Chondrocyte (in vitro differentiated cells): ENCODE measurements around the gene FETUB. TPM values are rescaled to one million over a fixed set of nuclear protein-coding genes. Genes with fewer than 3 reads are reported as not detected.
"Not testable (repeated sequence)": the region's sequence is repeated elsewhere in the genome, so short reads cannot be mapped to it uniquely, and the experiment has no call there.

Experiments
- DNase-seq: peaks from one replicate; pipeline ENCODE4 v3.0.0; 2021; ENCODE audit warnings: mixed read lengths, low spot score
- H3K27ac Mint-ChIP-seq: one replicate; pipeline ENCODE4 v1.8.0; 2021; ENCODE audit warnings: mild to moderate bottlenecking, moderate library complexity, mixed read lengths; ENCODE audit not compliant: unreplicated experiment
- H3K27me3 Mint-ChIP-seq: 2 replicates; pipeline ENCODE4 v1.8.0; 2021; ENCODE audit warnings: low read depth, mixed read lengths
- H3K36me3 Mint-ChIP-seq: 2 replicates; pipeline ENCODE4 v1.8.0; 2021; ENCODE audit warnings: low read depth, mixed read lengths
- H3K4me1 Mint-ChIP-seq: 2 replicates; pipeline ENCODE4 v1.8.0; 2021; ENCODE audit warnings: low read depth, mild to moderate bottlenecking, mixed read lengths
- H3K4me3 Mint-ChIP-seq: one replicate; pipeline ENCODE4 v1.8.0; 2021; ENCODE audit warnings: mild to moderate bottlenecking, moderate library complexity, mixed read lengths; ENCODE audit not compliant: unreplicated experiment
- H3K9me3 Mint-ChIP-seq: 2 replicates; pipeline ENCODE4 v1.8.0; 2021; ENCODE audit warnings: low read depth, mixed read lengths
- CTCF ChIP-seq: fragments of 200-600 bp; sonication (generic); IDR thresholded peaks from 2 replicates; pipeline ENCODE4 v1.5.0; 2021; ENCODE audit warnings: antibody characterized with exemption, mild to moderate bottlenecking, moderate library complexity
- total RNA-seq: library from RNA; stranded (reverse); gene quantifications from 3 replicates; pipeline ENCODE4 v1.2.1, GENCODE V29; 2021

Gene FETUB
- total RNA-seq, 1 donor from 2014 or later = not detected

- H3K27ac Mint-ChIP-seq = no peak overlapping the region
- H3K4me3 Mint-ChIP-seq = no peak overlapping the region
- DNase-seq = no peak
- H3K9me3 Mint-ChIP-seq = no peaks in the 10 kb centered on the region
- H3K36me3 Mint-ChIP-seq = no peaks in the 10 kb centered on the region
- H3K27me3 Mint-ChIP-seq = peaks cover 33% of the 10 kb centered on the region
- TF ChIP-seq CTCF = no peak
- no peaks in the 10 kb centered on the region for H3K4me1 Mint-ChIP-seq
These were observed 13.8 kb upstream of the FETUB start for GRCh38 chr3:186626254-186626847.

GRCh38 chr3:186627852-186628414, 12.3 kb upstream of the FETUB start:
- Mint-ChIP-seq H3K36me3 (no peaks in the 10 kb centered on the region), H3K4me1 (no peaks in the 10 kb centered on the region), H3K27me3 (peaks cover 23% of the 10 kb centered on the region), H3K27ac (no peak overlapping the region), H3K4me3 (no peak overlapping the region), H3K9me3 (no peaks in the 10 kb centered on the region)
- DNase-seq = no peak
- TF ChIP-seq CTCF = no peak

- H3K9me3 Mint-ChIP-seq = no peaks in the 10 kb centered on the region
- no peak for TF ChIP-seq CTCF
- no peak overlapping the region for H3K27ac Mint-ChIP-seq
- DNase-seq = no peak
- no peaks in the 10 kb centered on the region for H3K36me3 Mint-ChIP-seq
- H3K27me3 Mint-ChIP-seq = peaks cover 20% of the 10 kb centered on the region
- H3K4me1 Mint-ChIP-seq = no peaks in the 10 kb centered on the region
- no peak overlapping the region for H3K4me3 Mint-ChIP-seq
These were observed 11.4 kb upstream of the FETUB start for GRCh38 chr3:186628756-186629155.

GRCh38 chr3:186630950-186631641, 9.1 kb upstream of the FETUB start:
- H3K27me3 Mint-ChIP-seq = peaks cover 27% of the 10 kb centered on the region
- H3K4me3 Mint-ChIP-seq = no peak overlapping the region
- no peaks in the 10 kb centered on the region for H3K4me1 Mint-ChIP-seq
- no peak for TF ChIP-seq CTCF
- H3K9me3 Mint-ChIP-seq = peaks cover 2% of the 10 kb centered on the region
- no peak for DNase-seq
- H3K27ac Mint-ChIP-seq = no peak overlapping the region
- H3K36me3 Mint-ChIP-seq = no peaks in the 10 kb centered on the region

- H3K27ac Mint-ChIP-seq = no peak overlapping the region
- no peak for TF ChIP-seq CTCF
- DNase-seq = no peak
- H3K9me3 Mint-ChIP-seq = peaks cover 2% of the 10 kb centered on the region
- no peaks in the 10 kb centered on the region for H3K36me3 Mint-ChIP-seq
- peaks cover 34% of the 10 kb centered on the region for H3K27me3 Mint-ChIP-seq
- no peaks in the 10 kb centered on the region for H3K4me1 Mint-ChIP-seq
- no peak overlapping the region for H3K4me3 Mint-ChIP-seq
These were observed 6.7 kb upstream of the FETUB start for GRCh38 chr3:186633481-186633880.

- not testable (repeated sequence) for H3K36me3 Mint-ChIP-seq, H3K27ac Mint-ChIP-seq, H3K4me3 Mint-ChIP-seq, H3K4me1 Mint-ChIP-seq, H3K9me3 Mint-ChIP-seq, DNase-seq
- peaks cover 33% of the 10 kb centered on the region for H3K27me3 Mint-ChIP-seq
These were observed 6.0 kb upstream of the FETUB start for GRCh38 chr3:186634207-186634606.
